Measurements from ENCODE around the gene HECTD4. TPM values are rescaled to one million over a fixed set of nuclear protein-coding genes. Genes with fewer than 3 reads are reported as not detected.

HECTD4 gene
- total RNA-seq, 1 donor from 2014 or later: 49.4 TPM

GRCh38 chr12:112303799-112304198 is 78.4 kb downstream of the HECTD4 start:
- Mint-ChIP-seq H3K36me3 (ENCODE audit: low read depth) (peaks cover 10% of the 10 kb centered on the region), H3K4me3 (no peak overlapping the region), H3K27ac (ENCODE audit: unreplicated experiment) (no peak overlapping the region), H3K9me3 (no peaks in the 10 kb centered on the region), H3K4me1 (peaks cover 6% of the 10 kb centered on the region), H3K27me3 (ENCODE audit: low read depth) (no peaks in the 10 kb centered on the region)
- TF ChIP-seq CTCF (conservative IDR thresholded peaks at IDR 0.05): no peak
- DNase-seq (ENCODE audit: low read depth, low spot score): no peak

GRCh38 chr12:112303004-112303403 is 79.2 kb downstream of the HECTD4 start:
- Mint-ChIP-seq H3K4me1 (peaks cover 6% of the 10 kb centered on the region), H3K27ac (ENCODE audit: unreplicated experiment) (no peak overlapping the region), H3K27me3 (ENCODE audit: low read depth) (no peaks in the 10 kb centered on the region), H3K4me3 (no peak overlapping the region), H3K36me3 (ENCODE audit: low read depth) (peaks cover 10% of the 10 kb centered on the region), H3K9me3 (no peaks in the 10 kb centered on the region)
- TF ChIP-seq CTCF (conservative IDR thresholded peaks at IDR 0.05): no peak
- no peak for DNase-seq (ENCODE audit: low read depth, low spot score)

GRCh38 chr12:112299704-112300103 is 82.5 kb downstream of the HECTD4 start:
- Mint-ChIP-seq H3K27me3 (ENCODE audit: low read depth) (no peaks in the 10 kb centered on the region), H3K27ac (ENCODE audit: unreplicated experiment) (no peak overlapping the region), H3K4me1 (no peaks in the 10 kb centered on the region), H3K36me3 (ENCODE audit: low read depth) (peaks cover 3% of the 10 kb centered on the region), H3K4me3 (no peak overlapping the region), H3K9me3 (no peaks in the 10 kb centered on the region)
- DNase-seq (ENCODE audit: low read depth, low spot score): no peak
- TF ChIP-seq CTCF (conservative IDR thresholded peaks at IDR 0.05): no peak

GRCh38 chr12:112297188-112297587 is 85.0 kb downstream of the HECTD4 start:
- Mint-ChIP-seq H3K9me3 (no peaks in the 10 kb centered on the region), H3K36me3 (ENCODE audit: low read depth) (peaks cover 4% of the 10 kb centered on the region), H3K4me3 (no peak overlapping the region), H3K27ac (ENCODE audit: unreplicated experiment) (no peak overlapping the region), H3K4me1 (peaks cover 4% of the 10 kb centered on the region), H3K27me3 (ENCODE audit: low read depth) (no peaks in the 10 kb centered on the region)
- no peak for DNase-seq (ENCODE audit: low read depth, low spot score)
- TF ChIP-seq CTCF (conservative IDR thresholded peaks at IDR 0.05): no peak

GRCh38 chr12:112296183-112296582 is 86.0 kb downstream of the HECTD4 start:
- no peak for TF ChIP-seq CTCF (conservative IDR thresholded peaks at IDR 0.05)
- no peak for DNase-seq (ENCODE audit: low read depth, low spot score)
- no peak overlapping the region for H3K27ac Mint-ChIP-seq (ENCODE audit: unreplicated experiment)
- no peaks in the 10 kb centered on the region for H3K27me3 Mint-ChIP-seq (ENCODE audit: low read depth)
- H3K4me3 Mint-ChIP-seq: no peak overlapping the region
- peaks cover 4% of the 10 kb centered on the region for H3K4me1 Mint-ChIP-seq
- no peaks in the 10 kb centered on the region for H3K9me3 Mint-ChIP-seq
- H3K36me3 Mint-ChIP-seq (ENCODE audit: low read depth): peaks cover 4% of the 10 kb centered on the region

- Mint-ChIP-seq H3K27ac (ENCODE audit: unreplicated experiment) (no peak overlapping the region), H3K9me3 (no peaks in the 10 kb centered on the region), H3K4me3 (no peak overlapping the region), H3K36me3 (ENCODE audit: low read depth) (peaks cover 7% of the 10 kb centered on the region), H3K4me1 (peaks cover 4% of the 10 kb centered on the region), H3K27me3 (ENCODE audit: low read depth) (no peaks in the 10 kb centered on the region)
- DNase-seq (ENCODE audit: low read depth, low spot score): no peak
- no peak for TF ChIP-seq CTCF (conservative IDR thresholded peaks at IDR 0.05)
Observed at GRCh38 chr12:112294793-112295192, 87.4 kb downstream of the HECTD4 start.

All from neural crest cell (in vitro differentiated cells).